SH-SY5Y (cell line): ENCODE results near the gene NELFB.

Experiments
- GATA2 ChIP-seq: IDR thresholded peaks from 2 replicates; pipeline ENCODE4 v1.6.1; 2011; ENCODE audit warnings: mild to moderate bottlenecking, low read depth, low read length
- GATA3 ChIP-seq: IDR thresholded peaks from 2 replicates; pipeline ENCODE4 v1.6.1; 2011; ENCODE audit warnings: low read depth, mild to moderate bottlenecking, low read length, moderate library complexity

Gene NELFB

DNA sequence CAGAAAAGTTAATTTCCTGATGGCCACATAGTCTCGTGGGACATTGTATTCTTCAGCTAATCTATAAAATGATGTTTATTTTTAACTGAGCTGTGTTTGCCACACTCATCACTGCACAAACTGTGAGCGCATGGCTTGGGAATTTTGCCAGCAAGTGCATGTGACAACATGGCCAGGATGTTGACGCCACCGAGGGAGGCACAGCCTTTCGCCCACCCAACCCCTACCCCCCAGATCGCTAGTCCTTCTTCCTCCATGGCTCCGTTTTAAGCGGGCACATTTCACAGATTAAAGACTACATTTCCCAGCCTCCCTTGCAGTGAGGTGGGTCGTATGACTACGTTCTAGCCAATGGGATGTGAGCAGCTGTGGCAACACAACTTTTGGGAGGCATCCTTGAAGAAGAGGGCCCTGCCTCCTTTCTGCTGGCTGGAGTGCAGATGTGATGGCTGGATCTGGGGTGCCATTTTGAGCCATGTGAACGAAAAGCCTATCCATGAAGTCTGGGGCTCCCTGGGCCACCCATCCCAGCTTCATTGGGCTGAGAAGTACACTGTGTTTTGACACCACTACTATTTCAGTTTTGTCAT, 39.1 kb downstream of the NELFB start:
- no peak for TF ChIP-seq GATA3
- TF ChIP-seq GATA2, result no peak

DNA sequence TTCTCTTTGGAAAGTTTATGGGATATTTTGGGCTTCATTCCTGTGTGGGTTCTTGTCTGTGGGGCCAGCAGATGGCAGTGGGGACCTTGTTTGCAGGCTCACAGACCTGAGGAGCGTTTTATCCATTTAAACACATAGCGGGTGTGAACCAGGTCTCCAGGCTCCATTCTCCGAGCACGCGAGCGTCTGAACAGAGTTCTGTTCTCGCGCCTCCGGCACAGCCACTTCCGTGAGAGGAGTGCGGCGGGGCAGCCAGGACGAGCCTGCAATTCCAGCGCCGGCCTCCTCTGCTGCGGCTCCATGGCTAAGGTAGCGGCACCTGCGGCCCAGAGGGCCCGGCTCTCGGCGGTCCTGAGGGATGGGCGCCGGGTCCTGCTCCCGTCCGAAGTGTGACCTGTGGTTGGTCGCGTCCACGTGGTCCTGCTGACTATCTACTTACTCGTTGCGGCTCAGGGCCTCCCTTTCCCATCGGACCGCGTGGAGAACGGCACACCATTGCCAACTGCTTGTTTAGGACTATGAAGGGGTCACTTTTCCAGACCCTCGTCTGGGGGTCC, 39.6 kb downstream of the NELFB start:
- TF ChIP-seq GATA2 (no peak), GATA3 (no peak)

DNA sequence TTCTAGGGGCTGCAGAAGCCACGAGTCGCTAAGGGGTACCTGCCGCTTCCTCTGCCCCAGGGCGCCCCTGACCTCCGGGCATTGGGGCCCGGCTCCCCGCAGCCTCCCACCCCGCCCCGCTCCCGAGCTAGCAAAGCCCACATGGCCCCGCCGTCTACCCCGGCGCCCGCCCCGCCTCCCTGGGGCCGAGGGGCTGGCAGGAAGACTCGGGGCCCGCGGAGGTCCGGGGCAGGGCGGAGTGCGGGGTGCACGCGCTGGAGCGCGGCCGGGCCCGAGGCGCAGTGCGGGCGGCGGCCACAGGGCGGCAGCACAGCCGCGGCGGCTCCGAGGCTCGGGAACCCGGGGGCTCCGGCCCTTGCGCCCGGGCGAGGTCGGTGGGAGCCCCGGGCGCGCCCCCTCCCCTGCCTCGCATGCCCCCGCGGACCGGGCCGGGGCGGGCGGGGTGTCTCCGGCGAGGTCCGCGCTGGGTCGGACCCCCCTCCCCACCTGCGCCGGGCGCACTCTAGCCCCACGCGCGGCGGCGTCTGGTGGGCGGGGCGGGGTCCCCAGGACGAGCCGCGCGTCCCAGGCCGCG, 40.2 kb downstream of the NELFB start:
- no peak for TF ChIP-seq GATA3
- no peak for TF ChIP-seq GATA2

GRCh38 chr9:137295849-137296669, 40.9 kb downstream of the NELFB start:
- TF ChIP-seq GATA2, result no peak
- no peak for TF ChIP-seq GATA3

GRCh38 chr9:137296670-137297664, 41.8 kb downstream of the NELFB start:
- TF ChIP-seq GATA2 (no peak), GATA3 (no peak)

DNA sequence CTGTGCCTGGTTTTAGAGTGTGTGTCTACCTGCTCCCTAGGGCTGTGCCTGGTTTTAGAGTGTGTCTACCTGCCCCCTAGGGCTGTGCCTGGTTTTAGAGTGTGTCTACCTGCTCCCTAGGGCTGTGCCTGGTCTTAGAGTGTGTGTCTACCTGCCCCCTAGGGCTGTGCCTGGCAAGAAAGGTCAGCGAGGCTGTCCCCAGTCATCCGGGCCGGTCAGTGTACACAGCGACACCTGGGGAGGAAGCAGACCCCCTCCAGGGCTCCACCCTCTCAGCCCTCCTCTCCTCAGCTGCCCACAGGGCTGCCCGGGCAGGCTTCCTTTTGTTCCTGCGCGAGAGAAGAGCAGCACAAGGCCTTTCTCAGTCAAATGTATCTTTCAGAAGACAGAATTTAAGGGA, 42.8 kb downstream of the NELFB start:
- TF ChIP-seq GATA3 (no peak), GATA2 (no peak)

GRCh38 chr9:137298401-137299202, 43.5 kb downstream of the NELFB start:
- TF ChIP-seq GATA3 (no peak), GATA2 (no peak)

DNA sequence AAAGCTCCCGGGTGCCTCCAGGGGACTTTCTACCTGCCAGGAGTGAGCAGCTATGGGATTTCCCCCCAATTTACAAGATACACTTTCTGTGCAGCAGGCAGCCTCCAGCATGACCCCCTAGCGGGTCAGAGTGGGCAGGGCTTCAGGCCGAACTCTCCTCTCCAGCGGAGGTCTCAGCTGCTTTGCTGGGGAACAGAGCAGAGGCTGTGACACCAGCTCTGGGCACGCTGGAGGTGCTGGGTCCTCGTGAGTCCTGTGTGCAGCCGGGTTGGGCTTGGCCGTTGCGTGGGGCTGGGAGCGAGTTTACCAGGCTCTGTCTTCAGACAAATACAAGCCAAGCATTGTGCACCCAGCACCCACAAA, 44.1 kb downstream of the NELFB start:
- TF ChIP-seq GATA3, result no peak
- no peak for TF ChIP-seq GATA2

DNA sequence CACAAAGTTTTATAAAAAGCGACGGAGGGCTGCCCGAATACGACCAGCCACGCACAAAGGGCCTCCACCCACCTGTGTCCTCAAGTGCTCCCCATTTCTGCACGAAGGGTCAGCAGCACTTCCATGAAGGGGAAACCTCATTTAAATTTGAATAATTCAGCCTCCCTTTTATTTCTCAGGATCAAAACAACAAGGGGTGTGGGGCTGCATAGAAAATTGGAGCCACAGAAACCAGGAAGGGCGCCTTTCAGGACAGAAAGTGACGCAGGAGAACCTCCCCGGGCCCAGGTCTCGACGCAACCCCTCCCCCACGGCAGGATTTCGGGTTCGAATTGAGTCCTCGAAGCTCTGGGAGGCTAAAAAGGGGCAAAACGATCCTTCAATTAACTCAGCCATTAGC, 44.8 kb downstream of the NELFB start:
- TF ChIP-seq GATA3 (no peak), GATA2 (no peak)

- TF ChIP-seq GATA3, result no peak
- no peak for TF ChIP-seq GATA2
Measured at GRCh38 chr9:137300567-137301080, 45.5 kb downstream of the NELFB start.

DNA sequence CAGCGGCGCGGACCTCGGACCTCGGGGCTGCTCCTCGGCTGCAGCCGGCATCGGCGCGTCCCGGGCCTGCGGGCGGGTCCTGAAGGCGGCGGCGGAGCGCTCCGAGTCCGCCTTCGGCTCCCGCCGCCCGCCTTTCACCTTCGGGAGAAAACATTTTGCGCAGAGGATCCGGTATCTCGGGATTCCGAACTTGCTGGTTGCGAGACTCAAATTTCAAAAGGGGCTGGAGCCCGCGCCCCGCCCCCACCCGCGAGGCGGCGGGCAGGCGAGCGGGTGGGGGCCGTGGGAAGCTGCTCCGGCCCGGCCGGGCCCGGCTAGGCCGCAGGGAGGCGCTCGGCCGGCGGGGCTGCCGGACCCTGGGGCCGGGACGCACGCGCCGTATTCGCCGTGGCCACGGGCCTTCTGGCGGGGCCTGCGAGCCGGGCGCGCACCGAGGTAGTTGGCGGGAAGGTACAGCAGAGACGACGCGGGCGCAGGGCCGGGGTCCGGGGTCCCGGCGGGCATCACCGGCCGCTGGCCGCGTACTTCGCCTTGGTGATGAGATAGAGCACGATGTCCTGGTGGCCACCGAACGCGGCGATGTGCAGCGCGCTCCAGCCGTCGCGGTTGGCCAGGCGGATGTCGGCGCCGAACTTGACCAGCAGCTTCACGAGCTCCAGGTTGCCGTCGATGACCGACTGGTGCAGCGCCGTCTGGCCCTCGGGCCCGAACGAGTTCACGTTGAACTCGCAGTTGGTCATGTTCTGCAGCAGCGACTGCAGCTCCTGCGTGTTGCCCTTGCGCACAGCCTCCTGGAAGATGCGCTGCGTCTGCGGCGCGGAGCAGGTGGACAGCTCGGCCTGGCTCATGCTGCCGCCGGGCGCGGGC, 46.2 kb downstream of the NELFB start:
- no peak for TF ChIP-seq GATA3

- TF ChIP-seq GATA3 (no peak), GATA2 (no peak)
Measured at GRCh38 chr9:137302118-137302448, 47.0 kb downstream of the NELFB start, which contains the start of gene NRARP. TSS of gene NRARP (minus strand) at chr9:137302271. CDS start at chr9:137301928, 343 bp downstream.
